ENCODE results near the gene SETBP1.

SETBP1 gene

DNA sequence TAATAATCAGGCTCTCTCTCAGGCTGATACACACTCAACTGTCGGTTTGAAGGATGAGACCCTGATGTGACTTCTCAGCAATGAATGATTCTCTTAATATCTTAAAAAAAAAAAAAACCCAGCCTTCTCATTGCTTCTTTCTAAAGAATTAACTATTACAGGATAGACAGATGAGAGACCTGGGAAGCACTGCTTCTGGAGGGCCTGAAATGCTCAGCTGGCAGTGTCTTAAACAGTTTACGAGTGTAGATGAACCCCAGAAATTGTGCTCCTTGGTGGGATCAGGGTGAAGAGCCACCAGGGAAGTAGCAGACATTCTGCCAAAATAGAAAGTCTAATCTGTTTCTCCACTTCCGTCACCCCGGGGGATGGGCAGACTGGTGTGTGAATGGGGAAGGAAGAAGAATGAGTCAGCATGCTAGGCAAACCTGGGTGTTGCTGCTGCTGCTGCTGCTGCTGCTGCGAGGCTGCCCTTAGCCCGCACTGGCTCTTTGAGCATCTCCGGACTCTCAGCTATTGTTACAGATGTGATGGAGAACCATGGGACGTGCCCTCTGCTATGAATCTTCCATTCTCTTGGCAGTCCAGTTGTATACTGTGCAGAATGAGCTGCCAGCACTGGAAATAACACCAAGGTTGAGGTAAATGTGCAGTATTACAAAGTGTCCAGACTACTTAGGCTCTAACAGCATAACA, 158.4 kb downstream of the SETBP1 start:
- FAIRE-seq = no peak
- peak; percentile 73 for DNase-seq (ENCODE audit: low spot score)

DNA sequence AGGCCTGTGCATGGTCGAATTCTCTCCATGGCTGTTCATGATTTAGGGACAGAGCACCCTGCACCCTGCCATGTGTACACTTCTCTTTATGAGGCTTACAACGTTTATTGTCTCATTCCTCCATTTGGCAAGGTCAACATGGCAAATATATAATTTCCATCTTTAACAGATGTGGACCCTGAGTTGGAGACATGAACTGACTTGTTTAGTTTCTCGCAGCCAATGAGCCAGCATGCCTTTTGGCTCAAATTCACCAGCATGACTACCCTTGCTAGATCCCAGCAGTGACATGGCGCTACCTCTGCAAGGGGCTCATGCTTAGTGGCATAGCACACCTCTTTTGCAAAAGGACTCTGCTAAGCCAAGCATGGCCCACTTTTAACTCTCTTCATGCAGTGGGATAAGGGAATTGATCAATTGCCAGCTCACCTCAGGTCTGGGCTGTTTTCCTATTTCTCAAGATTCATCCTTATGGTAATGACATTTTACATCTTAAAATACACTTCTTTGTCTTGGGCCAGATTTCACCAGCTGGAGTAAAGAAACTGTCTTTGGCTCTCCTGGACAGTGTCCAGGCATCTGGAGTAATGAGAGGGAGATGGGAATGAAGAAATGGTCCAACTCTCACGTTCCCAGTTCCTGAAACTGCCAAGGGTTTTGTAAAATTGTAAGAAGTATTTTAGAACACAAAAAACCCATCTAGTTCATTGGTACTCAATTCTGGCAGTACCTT, 159.5 kb downstream of the SETBP1 start:
- no peak for FAIRE-seq
- DNase-seq (ENCODE audit: low spot score) = no peak

DNA sequence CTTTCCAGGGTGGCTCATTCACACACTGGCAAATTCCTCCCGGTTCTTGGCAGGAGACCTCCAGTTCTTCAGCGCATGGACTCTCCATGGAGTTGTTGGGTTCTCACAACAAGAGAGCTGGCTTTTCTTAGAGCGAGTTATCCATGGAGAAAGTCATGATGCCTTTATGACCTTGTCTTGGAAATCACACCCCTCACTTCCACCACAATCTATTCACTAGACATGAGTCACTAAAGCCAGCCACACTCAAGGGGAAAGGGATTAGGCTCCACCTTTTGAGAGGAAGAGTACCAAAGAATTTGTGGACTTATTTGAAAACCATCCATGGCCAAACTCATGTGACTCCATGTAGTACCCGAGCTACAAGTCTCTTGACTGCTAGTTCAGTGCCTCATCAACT, 160.5 kb downstream of the SETBP1 start:
- DNase-seq (ENCODE audit: low spot score) = no peak
- FAIRE-seq = no peak

DNA sequence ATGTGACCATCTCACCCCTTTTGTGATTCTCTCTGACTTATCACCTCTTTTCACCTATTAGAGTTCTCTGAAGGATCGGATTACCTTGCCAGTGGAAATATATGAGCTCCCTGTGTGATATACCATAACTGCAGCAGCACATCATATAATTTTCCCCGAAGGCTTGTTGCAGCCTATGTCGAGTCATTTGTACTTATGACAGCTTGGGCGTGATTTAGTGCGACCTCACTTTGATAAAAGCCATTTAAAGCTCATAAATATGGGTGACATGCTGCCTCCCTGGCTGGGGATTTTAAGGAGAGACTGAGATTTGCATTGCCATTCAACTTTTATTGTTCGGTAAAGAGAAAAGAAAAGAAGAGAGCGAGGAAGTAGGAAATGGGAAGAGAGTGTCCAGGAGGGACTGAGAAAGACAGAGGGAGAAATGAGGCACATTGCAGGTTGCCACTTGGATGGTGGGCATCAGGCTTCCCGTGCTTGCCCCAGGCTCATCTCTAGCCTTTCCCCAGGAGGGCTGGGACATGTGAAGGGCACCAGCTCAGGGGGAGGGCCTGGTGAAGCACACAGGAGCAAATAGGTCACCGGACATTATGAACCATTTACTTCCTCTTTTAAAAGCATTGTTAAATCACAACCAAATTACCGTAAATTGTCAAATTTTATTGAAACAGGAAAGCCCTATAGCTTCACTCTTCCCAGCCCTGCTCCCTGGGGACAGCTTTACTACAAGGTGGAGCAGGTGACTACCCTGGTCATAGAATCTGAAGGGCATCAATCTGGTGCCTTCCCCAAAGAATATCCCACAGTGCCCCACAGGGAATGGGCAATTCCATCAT, 161.3 kb downstream of the SETBP1 start:
- FAIRE-seq (no peak), DNase-seq (ENCODE audit: low spot score) (no peak)

DNA sequence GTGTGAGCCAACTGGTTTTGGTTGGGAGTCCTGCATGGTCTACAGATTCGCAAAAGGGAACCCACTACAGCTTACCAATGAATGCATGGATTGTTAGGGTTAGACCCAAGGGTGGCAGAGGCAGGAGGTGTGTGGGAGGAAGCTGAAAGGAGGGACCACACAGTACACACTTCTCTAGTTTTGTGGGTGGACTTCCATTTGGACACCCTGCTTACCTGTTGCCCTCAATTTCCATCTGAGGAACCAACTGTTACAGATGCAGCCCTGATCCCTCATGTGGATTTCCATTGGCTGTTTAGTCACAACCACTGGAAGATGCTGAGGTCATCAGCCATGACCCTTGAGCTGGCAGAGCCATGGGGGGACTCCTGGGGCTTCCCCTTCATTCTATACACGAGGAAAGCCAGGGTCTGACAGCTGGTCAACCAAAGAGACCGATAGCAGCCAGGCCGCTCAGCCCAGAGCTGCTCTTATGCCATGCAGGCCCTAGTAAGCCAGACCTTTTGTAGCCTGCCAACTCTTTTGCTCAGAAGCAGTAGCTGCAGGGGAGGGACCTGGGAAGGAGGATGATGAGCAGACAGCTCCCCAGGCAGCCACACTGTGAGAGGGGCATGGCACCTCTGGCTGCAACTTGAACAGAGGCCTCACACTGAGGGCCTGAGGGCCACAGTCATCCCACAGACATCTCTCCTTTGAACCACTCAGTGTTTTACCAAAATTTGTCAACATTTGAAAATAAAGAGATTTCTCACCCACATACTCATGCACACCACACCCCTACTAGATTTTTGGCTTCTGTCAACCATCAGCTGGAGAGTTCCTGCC, 162.1 kb downstream of the SETBP1 start:
- no peak for DNase-seq (ENCODE audit: low spot score)
- no peak for FAIRE-seq

DNA sequence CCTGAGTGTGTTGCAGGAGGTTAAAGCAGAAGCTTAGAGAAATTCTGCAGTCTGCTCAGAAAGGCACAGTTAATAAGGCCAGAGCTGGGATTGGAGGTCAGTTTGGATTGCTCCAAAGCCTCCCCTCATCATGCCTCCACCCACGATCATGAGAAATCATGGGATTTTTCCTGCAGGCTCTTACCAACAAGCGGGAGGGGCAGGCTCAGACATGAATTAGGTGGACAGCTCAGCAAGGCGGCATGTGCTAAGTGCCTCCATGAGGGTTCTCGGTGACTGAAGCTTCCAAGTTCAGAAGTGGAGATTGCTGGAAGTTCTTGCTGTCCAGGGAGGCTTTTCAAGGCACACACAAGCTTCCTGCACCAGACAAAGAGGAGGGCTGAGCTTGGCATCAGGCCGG, 163.8 kb downstream of the SETBP1 start:
- DNase-seq (ENCODE audit: low spot score) = no peak
- FAIRE-seq = no peak

DNA sequence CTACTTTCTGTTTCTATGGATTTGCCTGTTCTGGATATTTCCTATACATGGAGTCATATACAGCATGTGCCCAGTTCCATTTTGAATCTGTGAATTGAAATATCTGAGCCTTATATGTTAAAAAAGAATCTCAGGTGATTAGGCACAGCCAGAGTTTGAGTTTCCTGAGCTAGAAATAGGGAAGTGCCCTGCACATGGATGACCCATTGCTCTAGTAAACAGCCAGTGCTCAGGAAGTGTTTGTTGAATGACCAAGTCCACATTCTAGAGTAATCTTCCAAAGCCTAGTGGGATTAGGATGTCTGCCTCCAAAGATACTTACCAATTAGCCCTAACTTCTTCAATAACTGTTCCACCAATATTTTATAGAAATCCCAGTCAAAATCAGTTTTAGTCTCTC, 165.8 kb downstream of the SETBP1 start:
- DNase-seq (ENCODE audit: low spot score) (no peak), FAIRE-seq (no peak)

DNA sequence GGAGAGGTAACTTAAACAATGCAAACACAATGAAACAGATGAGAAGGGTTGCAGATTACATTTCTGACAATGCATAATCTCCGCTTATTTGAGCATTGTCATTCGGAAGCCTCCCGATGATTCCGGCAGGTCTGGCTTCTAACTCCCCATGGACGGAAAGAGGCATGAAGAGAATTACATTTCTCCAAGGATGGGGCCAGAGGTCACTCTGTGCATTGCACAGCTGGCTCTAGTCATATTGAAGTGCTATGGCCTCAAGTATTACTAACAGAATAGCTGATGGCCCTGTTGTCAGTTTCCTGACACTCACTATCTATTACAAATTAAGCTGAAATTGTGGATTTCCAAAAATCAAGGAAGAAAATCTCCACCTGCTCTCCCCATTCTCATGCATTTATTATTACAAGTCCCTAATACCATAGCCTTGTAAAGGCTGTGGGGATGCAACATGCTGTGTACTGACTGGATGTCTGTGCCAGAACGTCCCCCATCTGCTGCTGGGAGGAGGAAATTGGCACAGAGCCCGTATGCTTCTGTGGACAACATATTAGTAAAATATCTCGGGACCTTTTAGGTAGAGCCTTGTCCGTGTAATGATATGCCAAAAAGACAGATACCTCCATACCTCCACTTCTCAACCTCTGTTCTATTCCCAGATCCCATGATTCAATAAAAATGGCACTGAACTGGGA, 168.1 kb downstream of the SETBP1 start:
- FAIRE-seq (no peak), DNase-seq (ENCODE audit: low spot score) (no peak)

DNA sequence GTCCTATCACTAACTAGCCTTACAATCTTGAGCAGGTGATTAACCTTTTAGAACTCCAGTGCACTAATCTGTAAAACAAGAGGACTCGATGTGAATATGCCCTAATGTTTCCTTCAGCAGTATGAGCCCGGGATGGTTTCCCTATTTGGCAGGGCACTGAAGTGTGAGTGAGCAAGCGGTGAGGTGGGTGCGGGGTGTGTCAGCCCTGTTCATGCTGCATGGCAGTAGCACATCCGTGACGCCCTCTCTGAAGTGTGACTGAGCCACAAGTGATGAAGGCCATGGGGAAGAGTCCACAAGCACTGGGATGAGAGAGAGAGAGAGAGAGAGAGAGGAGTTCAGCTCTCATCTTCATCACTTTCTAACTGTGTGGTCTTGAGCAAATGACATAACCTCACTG, 168.7 kb downstream of the SETBP1 start:
- DNase-seq (ENCODE audit: low spot score) = no peak
- FAIRE-seq = no peak

DNA sequence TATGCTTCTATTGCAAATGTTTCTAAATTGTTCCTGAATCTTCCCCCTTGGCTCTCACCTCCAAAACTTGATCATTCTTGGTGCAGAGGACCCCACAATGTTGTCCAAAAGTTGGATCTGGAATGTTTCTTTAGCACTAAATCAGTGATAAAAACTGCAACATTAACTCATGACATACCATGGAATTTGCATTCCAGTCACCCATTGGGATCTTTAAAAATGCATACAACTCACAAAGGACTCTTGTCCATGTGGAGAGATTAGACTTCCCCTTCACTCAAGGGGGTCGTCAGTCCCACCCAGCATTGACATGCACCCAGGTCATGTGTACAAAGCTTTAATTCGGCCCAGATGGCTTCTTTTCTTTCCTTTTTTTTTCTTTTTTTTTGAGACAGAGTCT, 169.3 kb downstream of the SETBP1 start:
- FAIRE-seq (no peak), DNase-seq (ENCODE audit: low spot score) (no peak)

DNA sequence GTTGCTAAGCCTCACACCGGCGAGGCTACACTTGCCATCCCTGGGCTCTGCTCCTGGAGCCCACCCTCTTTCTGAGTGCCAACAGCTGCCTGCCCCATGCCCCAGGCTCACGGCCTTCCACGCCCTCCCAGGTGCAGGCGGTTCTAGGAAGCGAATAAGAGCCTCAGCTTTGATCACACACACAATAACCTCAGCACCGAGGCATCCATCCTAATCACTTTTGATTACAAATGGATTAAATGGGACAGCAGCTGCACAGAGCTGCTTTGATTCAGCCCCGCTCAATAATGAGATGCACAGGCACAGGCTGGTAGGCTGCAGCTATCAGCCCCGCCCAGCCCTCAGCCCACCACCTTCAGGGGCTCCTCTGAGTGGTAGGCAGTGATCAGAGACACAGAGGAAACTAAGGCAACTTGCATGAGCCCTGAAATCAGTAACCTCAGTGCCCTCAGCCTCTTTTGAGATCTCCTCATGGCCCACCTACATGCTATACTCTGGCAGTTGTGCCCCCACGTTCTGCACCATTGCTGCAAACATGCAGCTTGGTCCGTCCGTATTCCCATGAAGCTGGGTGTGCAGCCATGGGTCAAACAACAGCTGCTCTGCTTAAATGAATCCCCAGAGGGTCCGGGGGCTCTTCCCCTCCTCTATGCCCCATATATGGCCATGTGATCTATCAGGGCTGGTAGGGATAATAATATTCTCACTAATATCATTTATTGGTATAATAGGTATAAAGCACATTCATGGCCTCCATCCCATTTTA, 171.4 kb downstream of the SETBP1 start:
- no peak for FAIRE-seq
- no peak for DNase-seq (ENCODE audit: low spot score)

DNA sequence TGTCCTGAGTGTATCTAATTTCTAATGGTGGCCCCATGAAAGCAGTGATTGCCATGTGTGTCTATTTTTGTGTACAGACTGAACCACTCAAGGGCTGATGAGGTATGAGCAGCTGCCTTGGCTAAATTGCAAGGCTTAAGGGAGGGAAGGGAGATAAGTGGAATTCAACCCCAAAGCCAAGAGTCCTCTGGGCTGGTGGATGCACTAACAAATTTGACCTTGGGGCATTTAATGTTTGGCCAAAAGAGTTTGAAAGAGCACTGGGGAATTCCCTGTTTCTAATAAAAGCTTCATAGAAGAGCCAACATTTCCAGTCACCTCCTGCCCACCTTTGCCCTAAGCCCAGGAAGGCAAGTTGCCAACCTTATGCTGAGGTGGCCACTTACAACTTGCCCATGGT, 172.1 kb downstream of the SETBP1 start:
- no peak for FAIRE-seq
- no peak for DNase-seq (ENCODE audit: low spot score)

DNA sequence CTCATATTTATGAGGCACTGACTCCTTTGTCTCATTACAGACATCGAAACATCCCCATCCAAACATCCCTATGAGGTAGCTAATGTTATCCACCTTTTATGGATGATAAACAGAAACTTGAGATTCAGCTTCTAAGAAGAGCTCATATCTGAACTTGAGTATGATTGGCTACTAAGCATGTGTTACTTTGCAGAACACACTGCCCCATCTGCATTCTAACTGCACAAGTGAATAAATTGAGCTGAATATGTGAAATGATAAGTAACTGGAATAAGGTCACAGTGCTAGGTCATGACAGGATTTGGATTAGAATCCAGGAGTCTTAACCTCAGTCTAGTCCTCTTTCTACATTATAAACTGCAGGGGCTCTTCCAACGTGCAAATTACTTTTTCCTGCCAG, 172.7 kb downstream of the SETBP1 start:
- DNase-seq (ENCODE audit: low spot score) (no peak), FAIRE-seq (no peak)

DNA sequence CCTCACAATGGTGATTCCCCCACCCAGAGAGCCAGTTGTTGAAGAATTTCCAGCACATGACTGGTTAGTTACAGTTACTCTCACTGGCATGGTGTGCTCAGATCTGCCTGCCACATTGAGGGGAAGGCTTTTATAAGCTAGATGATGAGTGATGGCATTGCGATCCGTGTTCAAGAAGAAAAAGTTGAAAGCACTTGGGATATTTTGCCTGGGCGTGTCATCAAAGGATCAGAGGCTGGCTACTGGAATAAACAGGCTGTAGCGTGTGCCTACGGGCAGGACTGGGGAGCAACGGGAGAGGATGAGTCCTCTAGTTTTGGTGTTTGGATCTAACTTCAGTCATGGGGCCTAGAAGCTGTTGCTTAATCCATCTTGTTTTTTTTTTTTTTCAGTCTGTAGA, 175.0 kb downstream of the SETBP1 start:
- DNase-seq (ENCODE audit: low spot score) = no peak
- no peak for FAIRE-seq

DNA sequence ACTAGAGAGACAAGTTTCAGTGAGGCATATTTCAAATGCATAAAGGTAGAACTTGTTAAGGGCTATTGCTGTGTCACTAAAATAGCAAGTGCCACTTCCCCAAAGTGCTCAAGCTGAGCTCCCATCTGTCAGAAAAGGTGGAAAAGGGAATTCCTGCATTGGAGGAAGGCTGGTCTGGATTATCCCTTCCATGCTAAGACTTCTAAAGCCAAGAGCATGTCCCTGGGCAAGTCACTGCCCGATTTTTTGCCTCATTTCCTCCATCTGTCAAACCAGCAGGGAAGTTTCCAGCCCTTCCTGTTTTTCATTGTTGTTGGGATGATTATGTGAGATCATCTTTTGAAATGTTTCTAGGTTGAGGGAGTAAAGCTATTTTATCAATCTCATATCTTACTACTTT, 175.5 kb downstream of the SETBP1 start:
- DNase-seq (ENCODE audit: low spot score) (no peak), FAIRE-seq (no peak)

DNA sequence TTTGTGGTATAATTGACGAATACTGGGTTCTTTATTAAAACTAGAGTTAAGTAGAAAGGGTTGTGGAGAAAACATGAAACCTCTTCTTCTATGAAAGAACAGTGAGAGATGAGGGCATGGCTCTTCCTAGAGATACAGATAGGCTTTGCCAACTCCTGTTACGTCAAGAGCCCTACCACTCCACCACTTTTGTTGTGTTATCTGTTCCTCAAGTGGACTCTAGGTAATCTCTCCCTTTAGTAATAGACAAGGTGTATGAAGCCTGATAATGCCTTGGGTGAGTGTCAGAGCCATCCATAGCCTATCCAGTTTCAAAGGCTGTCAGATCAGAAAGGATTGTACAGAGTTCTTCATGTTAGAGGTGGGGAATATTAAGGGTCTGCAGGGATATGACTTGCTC, 176.4 kb downstream of the SETBP1 start:
- FAIRE-seq (no peak), DNase-seq (ENCODE audit: low spot score) (no peak)

DNA sequence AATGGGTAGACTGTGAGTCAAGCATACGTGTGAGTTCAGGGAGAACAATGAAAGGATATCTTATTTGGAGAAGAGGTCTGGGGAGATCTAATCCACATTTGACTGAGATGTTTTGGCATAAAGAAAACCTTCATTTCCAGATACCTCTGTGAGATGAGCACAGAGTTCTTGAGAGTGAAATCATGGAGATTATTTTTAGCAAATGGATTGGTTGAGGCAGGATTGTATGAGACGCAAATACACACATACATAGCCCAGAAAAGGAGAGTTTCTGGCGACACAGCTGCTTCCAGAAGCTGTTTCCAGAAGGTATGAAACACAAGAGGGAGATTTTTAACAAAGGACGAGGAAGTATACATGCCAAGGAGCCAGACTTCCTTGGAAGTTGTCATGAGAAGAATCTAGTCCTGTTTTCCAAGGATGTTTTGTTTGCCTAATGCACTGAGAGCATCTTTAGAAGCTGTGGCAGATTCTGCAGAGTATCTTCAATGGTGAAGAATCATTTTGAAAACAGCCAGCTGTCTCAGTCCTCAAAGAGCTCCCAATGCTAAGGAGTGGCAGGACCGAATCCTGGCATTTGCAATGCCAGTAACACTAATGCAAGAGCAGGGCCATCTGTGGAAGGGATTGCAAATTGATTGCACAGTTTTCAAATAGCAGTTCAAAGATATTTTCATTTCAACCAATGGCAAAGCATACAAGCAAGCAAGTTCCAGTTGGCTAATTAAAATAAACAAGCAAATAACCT, 177.2 kb downstream of the SETBP1 start:
- no peak for FAIRE-seq
- no peak for DNase-seq (ENCODE audit: low spot score)

DNA sequence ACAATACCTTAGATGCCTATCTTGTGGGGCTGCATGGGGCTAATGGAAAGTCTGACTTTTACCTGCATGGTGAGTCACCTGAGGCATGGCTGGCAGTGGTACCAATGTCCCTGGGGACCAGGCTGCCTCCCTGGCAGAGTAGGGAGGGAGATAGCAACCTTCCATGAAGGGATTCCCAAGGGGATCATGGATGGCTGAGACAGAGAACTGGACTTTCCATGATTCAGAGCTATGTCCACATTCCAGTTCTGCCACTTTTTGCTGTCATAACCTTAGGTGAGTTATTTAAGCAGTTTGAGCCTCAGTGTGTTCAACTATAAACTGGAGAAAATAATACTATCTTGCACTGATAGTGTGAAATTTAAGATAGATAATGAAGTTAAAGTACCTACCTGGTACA, 178.6 kb downstream of the SETBP1 start:
- FAIRE-seq (no peak), DNase-seq (ENCODE audit: low spot score) (no peak)

DNA sequence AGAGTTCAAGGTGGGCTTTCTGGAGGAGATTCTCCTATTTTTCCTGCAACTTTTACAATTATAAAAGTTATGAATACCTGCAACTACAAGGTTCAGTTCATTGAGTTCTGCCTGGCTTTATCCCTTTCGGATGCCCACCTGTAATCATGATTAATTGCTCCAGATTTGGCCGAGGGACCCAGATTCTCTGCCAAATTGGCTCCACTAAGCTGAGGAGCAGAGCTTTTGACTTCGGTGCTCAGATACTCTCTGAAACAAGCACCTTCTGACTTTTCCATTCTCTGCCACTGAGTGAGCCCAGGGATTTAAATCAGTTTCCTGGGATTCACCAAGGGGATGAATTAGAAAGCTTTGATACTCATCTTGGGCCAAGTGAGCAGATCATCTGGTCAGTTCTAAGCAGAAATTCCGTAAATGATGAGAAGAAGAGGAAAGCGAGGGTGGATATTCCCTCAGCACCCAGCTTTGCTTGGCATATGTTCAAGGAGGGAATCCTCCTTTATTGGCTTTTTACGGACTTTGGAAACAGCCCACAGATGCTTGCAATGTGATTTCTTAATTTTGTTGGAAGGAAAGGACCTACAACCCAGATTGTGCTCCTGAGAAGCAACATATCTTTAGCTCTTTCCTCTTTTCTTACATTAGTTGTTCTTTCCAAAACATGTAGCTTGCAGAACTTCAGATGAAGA, 179.2 kb downstream of the SETBP1 start:
- no peak for FAIRE-seq
- DNase-seq (ENCODE audit: low spot score) = no peak

All from urothelium cell line (cell line).